OCI-M1 (cell line): ENCODE results near the gene ATP6AP1.

Experiments
- DNase-seq: peaks from one replicate; lab custom pipeline; 2025; lab: John Stamatoyannopoulos, UW

The ATP6AP1 gene

GRCh38 chrX:154471839-154472684, 43.6 kb downstream of the ATP6AP1 start:
- no peak for DNase-seq

- DNase-seq, result no peak
Observed at GRCh38 chrX:154472685-154473632, 44.5 kb downstream of the ATP6AP1 start.

- DNase-seq, result no peak
Observed at GRCh38 chrX:154473683-154474082, 45.2 kb downstream of the ATP6AP1 start.

GRCh38 chrX:154476821-154477220, 48.3 kb downstream of the ATP6AP1 start:
- DNase-seq, result no peak

- DNase-seq, result no peak
Observed at GRCh38 chrX:154477891-154478477, 49.5 kb downstream of the ATP6AP1 start.

- DNase-seq, result peak; percentile 97
Observed at GRCh38 chrX:154478728-154479622, 50.5 kb downstream of the ATP6AP1 start, which contains the start of gene LAGE3. TSS of gene LAGE3 (minus strand) at chrX:154479281. CDS start at chrX:154478915, 366 bp downstream.

GRCh38 chrX:154481195-154481594, 52.7 kb downstream of the ATP6AP1 start:
- no peak for DNase-seq

- no peak for DNase-seq
Observed at GRCh38 chrX:154481911-154482601, 53.6 kb downstream of the ATP6AP1 start.

- no peak for DNase-seq
Observed at GRCh38 chrX:154482786-154483185, 54.3 kb downstream of the ATP6AP1 start.

GRCh38 chrX:154483325-154483724, 54.8 kb downstream of the ATP6AP1 start:
- DNase-seq, result no peak

GRCh38 chrX:154484255-154485149, 56.0 kb downstream of the ATP6AP1 start:
- peak; percentile 10 for DNase-seq

GRCh38 chrX:154485150-154486051, 56.9 kb downstream of the ATP6AP1 start:
- DNase-seq, result no peak

GRCh38 chrX:154486052-154486395, 57.5 kb downstream of the ATP6AP1 start:
- DNase-seq, result peak; percentile 16
